CD4-positive, alpha-beta T cell treated with Interleukin-1 beta for 1 hour (primary cell): Measurements from ENCODE around the gene POU2F1.

Experiments
- DNase-seq, 2 donors: peaks; one replicate each; pipeline ENCODE4 v3.0.0-alpha.2; 2020 to 2022

POU2F1 gene

DNA sequence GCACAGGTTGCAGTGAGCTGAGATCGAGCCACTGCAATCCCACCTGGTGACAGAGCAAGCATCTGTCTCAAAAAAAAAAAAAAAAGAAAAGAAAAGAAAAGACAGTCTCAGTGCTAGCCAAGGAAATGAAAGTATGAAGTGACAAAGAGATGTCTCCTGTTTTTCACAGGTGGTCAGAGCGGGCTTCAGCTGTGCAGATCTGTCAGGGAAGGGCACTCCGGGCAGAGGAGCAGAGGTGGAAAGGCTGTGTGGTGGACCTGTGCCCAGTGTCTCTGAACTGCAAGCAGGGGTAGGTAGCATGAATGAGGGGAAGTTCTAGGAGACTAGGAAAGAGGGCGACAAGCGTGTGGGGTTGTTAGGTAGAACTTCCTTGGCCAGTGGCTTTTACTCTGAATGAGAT is 230.2 kb downstream of the POU2F1 start:
- no peak for DNase-seq

DNA sequence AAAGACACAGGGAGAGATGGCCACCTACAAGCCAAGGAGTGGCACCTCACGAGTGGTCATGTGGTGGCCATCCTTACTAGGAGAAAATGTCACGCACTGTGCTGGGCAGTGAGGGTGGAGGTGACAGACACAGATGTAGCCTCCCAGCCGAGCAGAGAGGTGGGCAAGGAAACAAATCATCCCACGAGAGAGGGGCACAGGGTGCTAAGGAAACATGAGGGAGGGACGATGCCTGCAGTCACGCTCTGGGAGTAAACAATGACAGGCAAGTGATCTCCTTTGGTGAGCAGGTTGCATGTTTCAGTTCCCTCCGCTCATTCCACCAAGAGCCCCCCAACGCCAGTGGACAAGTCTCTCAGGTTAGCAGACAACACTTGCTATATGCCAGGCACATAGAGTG is 231.8 kb downstream of the POU2F1 start:
- DNase-seq, result no peak

GRCh38 chr1:167453123-167453522 is 232.4 kb downstream of the POU2F1 start:
- no peak for DNase-seq

GRCh38 chr1:167454304-167454893 is 233.7 kb downstream of the POU2F1 start:
- no peak for DNase-seq

- DNase-seq, result peak; percentile 80 to 82
Observed at GRCh38 chr1:167454894-167455785, 234.5 kb downstream of the POU2F1 start.

DNA sequence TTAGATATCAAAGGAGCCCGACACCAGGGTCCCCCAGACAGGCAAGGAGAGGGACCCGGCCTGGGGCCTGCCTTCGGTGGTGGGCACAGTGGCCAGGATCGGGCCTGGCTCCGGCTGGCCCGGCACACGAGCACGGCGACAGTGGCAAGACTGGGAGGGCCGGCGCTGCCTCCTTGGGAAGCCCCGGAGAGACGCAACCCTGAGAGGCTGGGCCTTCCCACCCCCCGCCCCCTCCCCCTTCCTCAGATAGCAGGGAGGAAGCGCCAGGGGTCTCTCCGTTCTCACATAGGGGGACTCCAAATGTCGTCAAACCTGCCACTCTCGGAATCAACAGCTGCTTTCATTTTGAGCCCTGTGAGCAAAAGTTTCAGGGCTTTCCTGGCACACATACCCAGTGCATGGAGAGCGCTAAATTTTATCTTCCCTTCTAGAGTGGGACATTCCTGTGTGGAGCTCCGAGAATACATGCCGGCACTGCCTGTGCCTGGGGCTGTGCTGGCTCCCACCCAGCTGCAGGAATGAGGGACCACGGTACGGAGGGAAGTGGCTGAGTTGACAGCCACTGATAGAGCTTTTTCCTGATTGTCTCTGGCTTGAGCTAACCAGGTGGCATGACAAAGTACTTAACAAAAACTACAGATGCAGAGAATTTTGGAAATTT is 235.2 kb downstream of the POU2F1 start:
- DNase-seq, result peak; percentile 62 to 65

GRCh38 chr1:167456524-167456923 is 235.8 kb downstream of the POU2F1 start:
- no peak for DNase-seq

GRCh38 chr1:167456926-167457325 is 236.2 kb downstream of the POU2F1 start:
- no peak for DNase-seq

DNA sequence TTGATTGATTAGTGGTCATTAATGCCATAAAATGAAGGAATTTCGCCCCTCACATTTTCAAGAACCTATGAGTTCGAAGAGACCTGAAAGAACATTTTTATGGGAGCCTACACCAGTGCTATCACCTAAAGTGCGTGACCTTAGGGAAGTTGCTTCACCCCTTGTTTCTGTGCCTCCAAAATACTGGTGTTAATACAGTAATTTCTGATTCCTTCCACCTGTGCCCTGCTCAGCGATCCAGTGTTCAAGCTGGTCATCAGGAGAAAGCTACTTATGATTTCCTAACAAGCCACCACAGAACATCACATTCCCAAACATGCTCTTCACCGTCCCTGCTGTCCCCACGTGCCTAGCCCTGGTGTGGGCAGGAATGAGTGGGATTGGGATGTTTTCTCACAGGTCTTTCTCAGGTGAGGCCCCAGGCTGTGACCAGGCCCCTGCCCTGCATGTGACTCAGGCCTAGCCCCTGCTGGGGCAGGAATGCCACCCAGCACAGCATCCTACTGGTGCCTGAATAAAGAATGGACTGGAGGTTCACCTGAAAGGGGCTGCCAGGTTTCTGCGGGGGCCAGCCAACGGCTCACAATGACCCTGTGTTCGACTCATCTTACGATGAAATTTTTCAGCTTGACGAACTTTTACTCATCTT is 237.4 kb downstream of the POU2F1 start:
- DNase-seq, result no peak

DNA sequence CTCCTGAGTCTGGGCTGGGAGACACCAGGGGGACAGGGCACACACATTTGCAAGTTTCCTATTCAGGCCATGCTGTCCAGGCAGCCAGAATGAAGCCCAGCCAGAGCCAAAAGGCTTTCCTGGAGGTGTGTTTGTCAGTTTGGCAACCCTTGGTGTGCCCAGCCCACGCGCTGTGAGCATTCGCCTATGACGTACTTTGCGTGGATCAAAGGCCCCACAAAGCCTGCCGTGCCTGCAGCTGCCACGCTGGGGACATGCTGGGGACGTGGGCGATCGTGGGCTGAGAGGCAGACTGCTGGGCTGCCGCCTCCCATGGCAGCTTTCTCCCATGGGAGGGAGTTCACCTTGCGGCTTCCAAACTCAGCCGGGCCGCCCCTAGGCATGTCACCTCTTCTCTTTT is 240.2 kb downstream of the POU2F1 start:
- peak in 1 of 2 donors; percentile 71 for DNase-seq

DNA sequence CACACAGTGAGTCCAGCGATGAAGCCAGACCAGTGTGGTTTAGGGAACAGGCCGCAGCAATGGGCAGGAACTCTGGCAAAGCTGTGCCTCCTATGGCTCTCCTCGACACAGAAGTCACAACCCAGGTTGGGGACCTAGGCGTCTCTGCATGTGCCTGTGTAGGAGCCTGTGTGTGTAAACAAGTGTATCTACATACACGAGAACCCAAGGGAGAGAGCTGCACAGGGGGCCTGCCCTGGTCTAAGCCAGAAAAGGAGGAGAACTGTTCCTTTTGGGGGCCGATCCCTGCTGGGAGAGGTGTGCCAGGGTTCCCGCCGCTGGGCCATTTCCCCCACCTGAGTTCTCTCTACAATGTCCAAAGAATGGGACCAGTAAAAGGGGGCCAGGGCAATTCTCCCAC is 241.7 kb downstream of the POU2F1 start:
- no peak for DNase-seq

DNA sequence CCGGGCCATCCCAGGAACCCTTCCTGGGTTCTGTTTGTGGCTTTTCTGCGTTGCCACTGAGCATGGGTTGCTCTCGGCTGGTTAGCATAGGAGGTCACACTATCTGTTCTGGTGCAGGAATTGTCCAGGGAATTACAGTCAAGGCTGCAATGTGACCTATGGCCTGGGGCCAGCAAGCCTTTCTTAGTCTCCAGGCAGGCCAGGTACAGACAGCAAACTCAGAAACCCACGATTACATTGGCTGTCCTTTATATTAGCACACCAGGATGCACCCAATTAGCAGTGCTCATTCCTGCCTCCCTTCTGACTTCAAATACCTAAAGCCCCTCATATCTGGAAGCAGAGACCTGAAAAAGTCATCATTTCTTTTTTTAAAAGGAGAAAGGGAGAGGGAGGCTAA is 242.4 kb downstream of the POU2F1 start:
- DNase-seq, result no peak

DNA sequence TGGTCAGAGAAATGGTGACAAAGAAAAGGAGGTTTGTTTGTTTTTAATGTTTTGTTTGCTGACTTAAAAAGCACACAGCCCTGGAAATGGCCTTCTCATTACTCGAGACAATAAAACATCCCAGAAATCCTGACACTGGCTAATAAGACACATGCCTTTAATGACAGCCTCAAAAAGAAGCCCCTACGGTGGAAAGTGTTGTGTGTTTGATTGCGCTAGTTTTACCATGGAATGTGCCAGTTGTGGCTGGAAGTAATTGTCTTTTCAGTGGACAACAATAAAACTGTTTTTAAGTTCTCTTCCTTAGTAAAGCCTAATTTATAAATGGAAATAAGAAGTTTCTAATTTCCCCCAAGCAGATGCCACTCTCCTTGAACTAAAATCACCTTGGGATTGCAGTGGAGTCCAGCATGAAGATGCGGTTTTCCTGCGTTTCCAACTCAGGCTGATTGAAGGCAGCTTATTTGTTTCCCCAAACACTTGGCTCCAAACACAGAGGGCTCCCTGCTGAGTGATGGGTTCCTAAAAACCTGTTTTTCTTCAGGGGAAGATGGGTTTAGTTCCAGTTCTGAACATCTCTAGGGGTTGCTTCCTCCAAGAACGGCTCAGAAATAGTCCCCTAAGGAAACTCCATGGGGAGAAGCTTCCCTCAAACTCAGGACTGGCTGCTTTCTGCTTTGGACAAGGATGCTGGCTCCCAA is 243.3 kb downstream of the POU2F1 start:
- DNase-seq, result no peak

DNA sequence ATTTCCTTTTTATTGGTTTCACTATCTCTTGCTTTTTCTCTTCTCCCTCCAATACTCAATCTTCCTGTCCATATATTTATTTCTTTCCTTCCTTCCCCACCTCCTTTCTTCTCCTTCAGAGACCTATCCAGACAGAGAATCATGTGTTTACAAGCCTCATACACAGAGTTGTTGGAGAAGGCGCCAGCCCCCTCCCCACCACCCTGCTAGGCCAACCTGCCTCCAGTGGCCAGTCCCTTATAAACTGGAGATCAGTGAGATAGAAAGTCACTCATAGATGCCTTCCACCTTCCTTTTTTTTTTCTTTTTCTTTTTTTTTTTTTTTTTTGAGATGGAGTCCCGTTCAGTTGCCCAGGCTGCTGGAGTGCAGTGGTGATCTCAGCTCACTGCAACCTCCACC is 244.3 kb downstream of the POU2F1 start:
- DNase-seq, result no peak

DNA sequence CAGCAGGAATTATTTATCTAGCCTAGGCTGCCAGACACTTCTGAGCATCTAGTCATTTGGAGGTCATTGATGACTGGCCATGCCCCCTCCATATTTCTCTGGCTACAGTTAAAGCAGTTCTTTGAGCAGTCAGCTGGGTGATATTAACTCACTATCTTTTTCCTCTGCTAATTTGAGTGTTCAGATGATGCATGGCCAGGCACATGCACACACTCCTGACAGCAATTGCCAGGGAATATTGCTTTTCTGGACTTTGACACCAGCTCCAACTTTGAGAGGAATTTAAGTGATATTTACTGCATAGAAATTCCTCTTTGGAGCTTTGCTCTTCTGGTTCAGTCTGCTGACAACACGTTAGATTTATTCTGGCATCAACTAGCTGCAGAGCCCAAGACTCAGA is 245.1 kb downstream of the POU2F1 start:
- no peak for DNase-seq

GRCh38 chr1:167467126-167467710 is 246.5 kb downstream of the POU2F1 start:
- no peak for DNase-seq

- no peak for DNase-seq
Observed at GRCh38 chr1:167467752-167468151, 247.1 kb downstream of the POU2F1 start.

DNA sequence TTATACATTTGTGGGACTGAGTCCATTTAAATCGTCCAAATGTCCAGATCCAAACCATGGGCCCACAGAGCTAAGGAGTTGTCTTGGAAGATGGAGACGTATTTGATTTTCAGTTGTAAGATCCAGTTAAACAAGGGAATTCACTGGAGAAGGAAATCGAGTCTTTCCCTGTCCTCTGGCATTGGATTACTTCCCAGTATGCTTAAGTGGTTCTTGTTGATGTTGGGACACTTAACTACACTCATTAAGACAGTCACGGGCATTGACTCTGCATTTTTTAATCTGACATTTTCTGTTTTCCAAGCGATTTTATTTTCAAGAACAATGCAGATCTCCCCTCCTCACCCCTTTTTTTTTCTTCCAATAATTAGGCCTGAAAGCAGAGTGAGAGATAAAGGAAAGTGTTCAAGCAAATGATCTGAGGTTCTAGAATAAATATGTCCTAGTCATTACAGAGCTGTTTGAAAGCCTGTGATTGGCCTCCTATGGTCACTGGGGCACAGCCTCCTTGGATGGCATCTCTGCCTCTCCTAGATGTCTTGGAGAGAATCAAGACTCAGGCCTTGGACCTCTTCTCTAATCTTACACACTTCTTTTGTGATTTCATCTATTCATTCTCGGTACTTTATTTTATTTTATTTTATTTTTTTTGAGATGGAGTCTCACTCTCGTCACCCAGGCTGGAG is 248.7 kb downstream of the POU2F1 start:
- no peak for DNase-seq

DNA sequence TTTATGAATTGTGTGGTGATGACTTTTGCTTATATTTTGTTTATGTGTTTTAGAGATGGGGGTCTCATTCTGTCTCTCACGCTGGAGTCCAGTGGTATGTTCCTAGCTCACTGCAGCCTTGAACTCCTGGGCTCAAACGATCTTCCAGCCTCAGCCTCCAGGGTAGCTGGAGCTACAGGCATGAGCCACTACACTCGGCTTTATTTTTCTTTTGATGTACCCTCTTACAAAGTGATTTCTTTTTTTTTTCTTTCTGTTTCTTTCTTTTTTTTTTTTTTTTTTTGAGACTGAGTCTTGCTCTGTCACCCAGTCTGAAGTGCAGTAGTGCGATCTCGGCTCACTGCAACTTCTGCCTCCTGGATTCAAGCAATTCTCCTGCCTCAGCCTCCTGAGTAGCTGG is 250.9 kb downstream of the POU2F1 start:
- DNase-seq, result no peak

GRCh38 chr1:167472752-167473521 is 252.3 kb downstream of the POU2F1 start:
- DNase-seq, result no peak

DNA sequence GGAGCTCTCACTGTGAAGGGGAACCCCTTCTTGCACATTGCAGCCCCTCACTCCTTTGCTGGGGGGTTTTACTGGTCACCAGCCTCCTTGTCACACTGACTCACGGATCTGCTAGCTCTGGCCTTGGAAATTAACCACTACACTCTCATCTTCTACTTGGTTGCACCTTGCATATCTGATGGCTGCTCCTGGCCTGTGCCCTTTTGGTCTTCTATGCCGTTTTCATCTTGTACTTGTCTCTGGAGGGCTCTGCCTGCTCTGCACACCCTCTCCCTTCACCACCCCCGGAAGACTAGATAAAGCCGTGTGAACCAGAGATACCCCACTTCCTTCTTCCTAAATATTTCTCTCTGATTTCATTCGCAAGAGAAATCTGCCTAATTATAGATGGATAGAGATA is 253.1 kb downstream of the POU2F1 start:
- no peak for DNase-seq
